A673 (cell line): Measurements from ENCODE around the gene TPGS1. TPM values are rescaled to one million over a fixed set of nuclear protein-coding genes. Genes with fewer than 3 reads are reported as not detected.

Source experiments
- BruUV-seq: library from RNA; stranded (reverse); fragments of 400-500 nt; replicated peaks from 2 replicates; lab custom pipeline; 2021; lab: Mats Ljungman, UMichigan
- CTCF ChIA-PET: fragments of 300-600 bp; sonication (Branson Sonifier 250); formaldehyde crosslinking; loops from one replicate; lab custom pipeline; 2022; ENCODE audit warnings: antibody characterized with exemption; lab: Charles Lee
- POLR2A ChIA-PET: fragments of 300-600 bp; sonication (Branson Sonifier 250); formaldehyde crosslinking; loops from one replicate; lab custom pipeline; 2022; ENCODE audit warnings: antibody characterized with exemption; ENCODE audit not compliant: low non-redundant PET; lab: Charles Lee
- DNase-seq: peaks from one replicate; pipeline ENCODE4 v3.0.0-alpha.2; 2015; ENCODE audit warnings: low spot score
- H3K27ac ChIP-seq: fragments of 200-600 bp; sonication (generic); 2 replicates; pipeline ENCODE4 v1.5.1; 2016; ENCODE audit warnings: mixed run types, low read depth, mild to moderate bottlenecking, mixed read lengths, antibody characterized with exemption, low read length; ENCODE audit not compliant: poor library complexity, severe bottlenecking
- H3K27me3 ChIP-seq: fragments of 200-600 bp; sonication (generic); replicated peaks from 2 replicates; pipeline ENCODE4 v1.6.1; 2017; ENCODE audit warnings: mixed run types, low read depth, mild to moderate bottlenecking, mixed read lengths, antibody characterized with exemption, low read length; ENCODE audit not compliant: insufficient read depth, poor library complexity
- H3K36me3 ChIP-seq: fragments of 200-600 bp; sonication (generic); 2 replicates; pipeline ENCODE4 v1.6.1; 2016; ENCODE audit warnings: mixed run types, mild to moderate bottlenecking, mixed read lengths, antibody characterized with exemption, low read length; ENCODE audit not compliant: insufficient read depth, poor library complexity, severe bottlenecking
- H3K4me1 ChIP-seq: fragments of 200-600 bp; sonication (generic); 2 replicates; pipeline ENCODE4 v1.6.1; 2017; ENCODE audit warnings: mixed run types, mild to moderate bottlenecking, mixed read lengths, antibody characterized with exemption, low read length; ENCODE audit not compliant: insufficient read depth, poor library complexity, severe bottlenecking
- H3K4me3 ChIP-seq: fragments of 200-600 bp; sonication (generic); 2 replicates; pipeline ENCODE4 v1.5.1; 2016; ENCODE audit warnings: low read depth, mixed run types, mild to moderate bottlenecking, mixed read lengths, low read length; ENCODE audit not compliant: poor library complexity, severe bottlenecking
- H3K9me3 ChIP-seq: fragments of 200-600 bp; sonication (generic); 2 replicates; pipeline ENCODE4 v1.6.1; 2016; ENCODE audit warnings: mixed run types, low read depth, mild to moderate bottlenecking, mixed read lengths, antibody characterized with exemption, low read length; ENCODE audit not compliant: poor library complexity, severe bottlenecking
- EZH2 ChIP-seq: fragments of 200-600 bp; sonication (generic); IDR thresholded peaks from 2 replicates; pipeline ENCODE4 v1.6.1; 2017; ENCODE audit warnings: borderline replicate concordance, low read depth, mild to moderate bottlenecking, mixed read lengths, antibody characterized with exemption, low read length; ENCODE audit not compliant: poor library complexity, severe bottlenecking
- intact Hi-C: fragments of 100-400 bp; cut with micrococcal nuclease; formaldehyde crosslinking; loops from one replicate; pipeline ENCODE4 v1.10.0; 2022; ENCODE audit not compliant: unreplicated experiment
- total RNA-seq: library from RNA; stranded (reverse); gene quantifications from 2 replicates; pipeline ENCODE4 v1.2.3, GENCODE V29; 2021
- TF ChIP-seq, protein P1 (sequence below): fragments of 300-800, 200-600 bp; sonication (generic); conservative IDR thresholded peaks from 2 replicates; pipeline ENCODE4 v1.5.1; 2017; ENCODE audit warnings: low read depth, mild to moderate bottlenecking, antibody characterized with exemption, low read length, moderate library complexity, mixed read lengths

Gene TPGS1
- total RNA-seq, 1 experiment from 2014 or later, result 22.2 TPM

DNA sequence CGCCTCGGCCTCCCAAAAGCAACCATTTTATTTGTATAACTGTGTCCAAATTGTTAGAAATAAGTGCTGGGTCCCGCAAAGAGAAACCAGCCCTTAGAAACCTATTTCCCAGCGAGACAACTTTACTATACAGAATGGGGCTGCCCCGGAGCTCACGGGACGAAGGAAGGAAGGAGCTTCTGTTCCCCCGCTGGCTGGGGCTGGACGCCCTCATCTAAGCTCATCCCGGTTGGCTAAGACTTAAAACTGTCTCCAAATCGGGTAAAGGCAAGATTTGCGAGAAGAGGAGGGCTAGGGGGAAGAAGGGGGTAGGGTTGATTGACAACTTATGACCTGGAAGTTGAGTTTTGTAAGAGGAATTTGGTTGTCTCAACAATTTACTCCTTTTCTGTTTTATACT is 52.8 kb downstream of the TPGS1 start:
- intact Hi-C loops, result no loop called here
- Histone ChIP-seq H3K27ac (peak overlapping the region; percentile 50), H3K27me3 (no peaks in the 10 kb centered on the region), H3K36me3 (peaks cover 3% of the 10 kb centered on the region), H3K4me3 (no peak overlapping the region), H3K4me1 (peaks cover 7% of the 10 kb centered on the region), H3K9me3 (no peaks in the 10 kb centered on the region)
- TF ChIP-seq, protein P1, sequence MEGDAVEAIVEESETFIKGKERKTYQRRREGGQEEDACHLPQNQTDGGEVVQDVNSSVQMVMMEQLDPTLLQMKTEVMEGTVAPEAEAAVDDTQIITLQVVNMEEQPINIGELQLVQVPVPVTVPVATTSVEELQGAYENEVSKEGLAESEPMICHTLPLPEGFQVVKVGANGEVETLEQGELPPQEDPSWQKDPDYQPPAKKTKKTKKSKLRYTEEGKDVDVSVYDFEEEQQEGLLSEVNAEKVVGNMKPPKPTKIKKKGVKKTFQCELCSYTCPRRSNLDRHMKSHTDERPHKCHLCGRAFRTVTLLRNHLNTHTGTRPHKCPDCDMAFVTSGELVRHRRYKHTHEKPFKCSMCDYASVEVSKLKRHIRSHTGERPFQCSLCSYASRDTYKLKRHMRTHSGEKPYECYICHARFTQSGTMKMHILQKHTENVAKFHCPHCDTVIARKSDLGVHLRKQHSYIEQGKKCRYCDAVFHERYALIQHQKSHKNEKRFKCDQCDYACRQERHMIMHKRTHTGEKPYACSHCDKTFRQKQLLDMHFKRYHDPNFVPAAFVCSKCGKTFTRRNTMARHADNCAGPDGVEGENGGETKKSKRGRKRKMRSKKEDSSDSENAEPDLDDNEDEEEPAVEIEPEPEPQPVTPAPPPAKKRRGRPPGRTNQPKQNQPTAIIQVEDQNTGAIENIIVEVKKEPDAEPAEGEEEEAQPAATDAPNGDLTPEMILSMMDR, result no peak
- TF ChIP-seq EZH2, result no peak
- POLR2A ChIA-PET, result no interaction called here
- no TSS peak for BruUV-seq
- no peak for DNase-seq
- CTCF ChIA-PET, result no interaction called here

DNA sequence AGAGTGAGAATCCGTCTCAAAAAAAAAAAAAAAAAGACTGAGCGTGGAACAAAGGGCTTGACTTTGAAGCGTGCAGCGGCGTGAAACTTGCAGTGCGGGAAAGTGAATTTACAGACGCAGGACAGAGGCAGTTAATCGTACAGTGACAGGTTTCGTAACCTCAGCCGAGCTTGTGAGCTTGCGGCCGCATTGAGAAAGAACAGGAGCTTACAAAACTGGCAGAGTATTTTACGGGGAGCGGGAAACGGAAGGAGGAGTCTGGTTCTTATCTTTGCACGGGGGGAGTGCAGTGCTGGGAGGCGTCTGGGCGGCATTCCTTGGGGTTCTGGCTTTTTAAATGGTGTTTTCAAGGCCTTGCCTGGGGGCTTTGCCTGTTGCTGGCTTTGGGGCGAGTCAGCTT is 59.1 kb downstream of the TPGS1 start:
- POLR2A ChIA-PET, result no interaction called here
- Histone ChIP-seq H3K4me1 (peaks cover 10% of the 10 kb centered on the region), H3K4me3 (no peak overlapping the region), H3K36me3 (peaks cover 3% of the 10 kb centered on the region), H3K27me3 (no peaks in the 10 kb centered on the region), H3K9me3 (no peaks in the 10 kb centered on the region), H3K27ac (peak overlapping the region; percentile 73)
- peak; percentile 84 for DNase-seq
- CTCF ChIA-PET, result no interaction called here
- no TSS peak for BruUV-seq
- intact Hi-C loops, result no loop called here
- no peak for TF ChIP-seq EZH2

DNA sequence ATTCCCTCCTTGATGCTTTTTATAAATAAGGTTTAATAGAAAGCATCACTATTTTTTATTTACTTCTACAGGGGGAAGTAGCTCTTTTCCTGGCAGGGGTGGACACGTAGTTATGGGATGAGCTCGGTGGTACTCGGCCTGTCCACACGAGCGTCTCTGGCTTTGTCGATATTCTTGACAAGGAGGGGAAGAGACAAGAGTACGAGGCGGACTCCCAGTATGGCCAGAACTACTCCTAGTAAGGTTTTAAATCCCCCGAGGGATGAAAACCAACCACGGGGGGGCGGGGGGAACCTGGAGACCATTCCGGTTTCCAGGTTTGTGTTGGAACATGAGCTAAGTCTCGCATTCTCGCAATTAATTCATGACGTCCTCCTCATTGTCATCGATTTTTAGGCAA is 59.5 kb downstream of the TPGS1 start:
- intact Hi-C loops, result no loop called here
- H3K4me1 ChIP-seq, result peaks cover 10% of the 10 kb centered on the region
- BruUV-seq, result no TSS peak
- H3K27ac ChIP-seq, result peak overlapping the region; percentile 73
- POLR2A ChIA-PET, result no interaction called here
- CTCF ChIA-PET, result interaction anchor here (0.6 kb wide), 1 partner anchor 69 kb away, joined by 3 read pairs; no protein-coding TSS in a partner anchor
- TF ChIP-seq, protein P1, result no peak
- no peak for TF ChIP-seq EZH2
- H3K4me3 ChIP-seq, result no peak overlapping the region
- DNase-seq, result no peak
- peaks cover 3% of the 10 kb centered on the region for H3K36me3 ChIP-seq
- no peaks in the 10 kb centered on the region for H3K9me3 ChIP-seq
- H3K27me3 ChIP-seq, result no peaks in the 10 kb centered on the region

DNA sequence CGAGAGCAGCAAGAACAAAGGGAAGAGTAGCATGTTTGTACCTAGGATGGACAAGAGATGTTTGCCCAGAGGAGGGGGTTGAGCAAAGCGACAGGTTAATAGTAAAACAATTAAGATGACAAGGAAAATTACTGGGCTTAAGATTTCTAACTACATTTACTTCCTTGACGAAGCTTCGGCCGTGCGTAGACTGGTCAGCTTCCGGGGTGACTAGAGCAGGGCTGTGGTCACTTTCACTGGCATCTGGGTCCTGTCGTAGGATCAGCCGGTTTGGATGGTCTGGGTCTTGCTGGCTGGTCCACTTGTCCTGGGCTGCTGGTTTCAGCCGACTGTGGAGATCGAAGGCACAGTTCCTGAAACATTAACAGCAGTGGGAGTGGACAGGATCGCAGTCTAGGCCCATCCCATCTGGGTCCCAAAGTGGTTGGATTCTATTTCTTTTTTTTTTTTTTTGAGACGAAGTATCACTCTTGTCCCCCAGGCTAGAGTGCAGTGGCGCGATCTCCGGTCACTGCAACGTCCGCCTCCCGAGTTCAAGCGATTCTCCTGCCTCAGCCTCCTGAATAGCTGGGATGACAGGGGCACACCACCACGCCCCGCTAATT is 60.1 kb downstream of the TPGS1 start:
- no peak for TF ChIP-seq EZH2
- TF ChIP-seq, protein P1, result no peak
- POLR2A ChIA-PET, result no interaction called here
- no peaks in the 10 kb centered on the region for H3K36me3 ChIP-seq
- no peak overlapping the region for H3K4me3 ChIP-seq
- H3K4me1 ChIP-seq, result peaks cover 10% of the 10 kb centered on the region
- intact Hi-C loops, result no loop called here
- CTCF ChIA-PET, result interaction anchor here (0.6 kb wide), 1 partner anchor 69 kb away, joined by 3 read pairs; no protein-coding TSS in a partner anchor
- no TSS peak for BruUV-seq
- H3K9me3 ChIP-seq, result no peaks in the 10 kb centered on the region
- H3K27ac ChIP-seq, result peak overlapping the region; percentile 73
- DNase-seq, result no peak
- H3K27me3 ChIP-seq, result no peaks in the 10 kb centered on the region
